ENCODE data around the gene SKI.

The SKI gene

DNA sequence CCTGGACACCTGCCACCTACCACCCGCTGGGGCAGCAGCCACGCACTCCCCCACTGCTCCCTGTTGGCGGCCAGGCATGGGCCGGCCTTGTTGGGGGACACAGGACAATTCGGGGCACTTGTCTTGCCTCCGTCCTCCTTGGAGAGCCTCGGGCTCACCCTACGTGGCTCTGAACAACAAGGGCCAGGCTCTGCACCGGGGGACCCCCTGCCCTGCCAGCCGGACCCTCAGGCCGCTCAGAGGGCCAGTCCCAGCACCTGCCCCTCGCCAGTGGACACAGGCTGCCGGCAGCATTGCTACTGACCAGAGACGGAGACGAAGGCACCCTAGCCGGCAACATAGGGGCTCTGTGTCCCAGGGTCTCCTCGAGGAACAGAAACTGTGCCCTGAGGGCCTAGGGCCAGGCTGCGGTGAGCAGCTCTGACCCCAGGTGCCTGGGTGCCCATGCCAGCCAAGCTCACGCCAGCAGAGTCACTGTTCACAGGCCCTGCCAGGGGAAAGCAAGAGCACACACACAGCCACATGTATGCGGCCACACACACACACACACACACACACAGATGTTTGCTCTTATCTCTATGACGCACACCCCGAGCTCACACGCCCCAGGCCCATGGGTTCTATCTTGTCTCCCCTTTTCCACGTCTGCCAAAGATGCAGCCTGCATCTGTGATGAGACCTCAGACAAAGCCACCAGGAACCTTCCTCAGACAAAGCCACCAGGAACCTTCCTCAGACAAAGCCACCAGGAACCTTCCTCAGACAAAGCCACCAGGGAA, 117.4 kb downstream of the SKI start:
- DNase-seq, result no peak

DNA sequence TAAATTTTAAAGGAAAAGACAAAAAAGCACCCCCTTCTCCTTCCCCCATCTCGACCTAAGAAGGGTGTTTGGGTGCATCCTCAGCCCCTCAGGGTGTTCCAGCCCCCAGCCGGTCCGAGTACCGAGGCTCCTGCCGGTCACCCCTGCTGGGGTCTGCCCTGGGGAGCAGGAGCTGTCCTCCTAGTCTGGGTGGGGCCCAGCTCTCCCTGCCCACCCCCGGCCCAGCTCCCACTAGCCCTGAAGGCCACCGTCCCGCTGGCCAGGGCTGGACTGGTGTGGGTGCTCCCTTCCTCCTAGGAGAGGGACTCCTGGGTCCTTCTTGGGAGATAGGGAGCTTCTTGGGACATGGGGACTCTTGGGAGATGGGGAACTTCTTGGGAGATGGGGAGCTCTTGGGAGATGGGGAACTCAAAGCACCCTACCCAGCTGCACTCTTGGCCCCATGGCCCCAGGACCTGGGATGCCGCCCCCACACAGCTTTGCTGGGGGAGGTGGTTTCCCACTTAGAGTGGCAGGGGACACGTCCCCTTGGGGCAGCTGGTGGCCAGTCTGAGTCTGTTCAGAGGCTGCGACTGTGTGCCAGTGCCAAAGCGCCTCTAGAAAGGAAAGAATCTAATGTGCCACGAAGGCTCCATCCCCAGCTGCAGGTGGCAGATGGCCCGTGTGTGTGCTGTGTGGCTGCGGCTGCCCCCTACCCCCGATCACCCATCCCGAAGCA, 118.7 kb downstream of the SKI start:
- no peak for DNase-seq

DNA sequence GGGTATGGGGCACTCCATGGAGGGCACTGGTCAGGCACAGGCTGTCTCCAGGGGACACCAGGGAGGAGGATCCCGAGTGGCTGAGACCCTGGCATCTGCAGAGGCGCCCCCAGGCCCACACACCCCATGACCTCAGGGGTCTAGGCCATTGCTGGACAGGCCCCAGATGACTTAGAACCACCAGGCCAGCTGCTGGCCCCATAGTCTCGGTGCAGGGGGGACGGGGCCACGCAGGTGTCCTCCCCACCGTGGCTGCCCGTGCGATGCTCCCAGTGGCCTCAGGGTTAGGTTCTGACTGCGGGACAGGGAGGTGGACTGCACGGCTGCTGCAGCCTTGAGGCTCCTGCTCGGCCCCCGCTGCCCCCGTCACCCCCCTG, 119.3 kb downstream of the SKI start:
- no peak for DNase-seq

DNA sequence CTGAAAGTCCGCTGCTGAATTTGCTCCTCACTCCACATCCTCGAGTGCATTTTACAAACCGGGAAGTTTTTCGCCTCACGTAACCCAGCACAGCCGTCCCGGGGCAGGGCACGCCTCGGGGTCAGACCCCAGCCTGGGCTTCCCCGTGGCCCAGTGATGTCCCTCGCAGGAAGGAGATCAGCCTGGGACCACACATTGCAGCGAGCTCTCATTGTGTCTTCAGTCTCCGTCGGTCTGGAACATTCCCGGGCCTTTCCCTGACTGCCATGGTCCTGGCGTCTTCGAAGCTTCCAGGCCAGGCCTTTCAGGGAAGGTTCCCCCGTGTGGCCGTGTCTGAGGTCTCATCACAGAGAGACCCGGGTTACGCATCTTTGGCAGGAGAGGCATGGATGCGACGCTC, 119.8 kb downstream of the SKI start:
- no peak for DNase-seq

DNA sequence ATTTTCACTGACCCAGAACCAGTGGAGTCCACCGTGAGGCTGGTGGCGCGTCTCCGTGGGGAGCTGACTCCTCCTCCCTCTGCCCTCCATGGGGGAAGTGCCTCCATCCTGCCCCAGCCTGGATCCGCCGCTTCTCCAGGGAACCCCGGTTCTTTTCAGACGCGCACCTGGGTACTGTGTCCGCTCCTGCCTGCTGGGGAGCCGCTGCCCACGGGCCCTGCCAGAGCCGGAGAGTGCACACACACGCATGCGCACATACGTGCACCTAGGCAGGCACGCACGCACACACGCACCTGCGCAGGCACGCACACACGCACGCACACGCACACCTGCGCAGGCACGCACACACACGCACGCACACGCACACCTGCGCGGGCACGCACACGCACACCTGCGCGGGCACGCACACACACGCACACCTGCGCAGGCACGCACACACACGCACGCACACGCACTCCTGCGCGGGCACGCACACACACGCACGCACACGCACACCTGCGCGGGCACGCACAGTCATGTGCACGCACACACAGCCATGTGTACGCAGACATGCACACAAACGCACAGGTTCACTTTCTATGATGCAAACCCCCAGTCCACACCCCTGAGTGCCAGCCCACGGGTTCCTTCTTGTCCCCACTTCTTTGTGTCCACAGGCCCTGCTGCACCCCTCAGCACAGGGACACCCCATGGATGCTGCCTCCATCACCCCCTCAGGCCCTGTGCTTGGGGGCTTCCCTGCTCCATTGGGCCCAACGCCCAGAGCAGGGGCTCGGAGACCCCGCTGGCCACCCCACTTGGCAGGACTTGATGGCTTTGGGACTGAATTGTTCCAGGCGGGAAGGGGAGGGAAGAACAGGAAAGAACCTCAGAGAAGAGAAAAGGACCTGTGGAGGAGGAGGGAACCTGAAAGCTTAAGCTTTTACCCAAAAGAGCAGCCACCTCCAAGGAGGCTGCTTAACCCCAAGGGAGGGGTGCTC, 120.5 kb downstream of the SKI start:
- no peak for DNase-seq

DNA sequence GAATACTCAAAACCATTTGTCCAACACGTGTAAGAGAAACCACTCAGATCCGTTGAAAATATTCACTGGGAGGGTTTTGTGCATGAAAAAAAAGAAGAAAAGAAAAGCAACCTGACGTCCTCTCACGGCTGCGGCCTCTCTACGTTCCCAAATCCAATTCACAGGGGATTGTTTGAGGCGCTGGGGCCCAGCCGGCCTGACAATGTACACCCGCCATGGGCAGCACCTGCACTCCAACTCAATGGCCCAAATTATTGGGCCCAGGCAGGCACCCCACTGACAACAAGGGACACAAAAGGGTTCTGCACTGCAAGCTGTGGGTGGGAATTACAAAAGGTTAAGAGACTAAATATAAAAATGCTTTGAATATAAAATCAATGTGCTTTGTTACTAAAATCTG, 121.7 kb downstream of the SKI start:
- DNase-seq, result no peak

DNA sequence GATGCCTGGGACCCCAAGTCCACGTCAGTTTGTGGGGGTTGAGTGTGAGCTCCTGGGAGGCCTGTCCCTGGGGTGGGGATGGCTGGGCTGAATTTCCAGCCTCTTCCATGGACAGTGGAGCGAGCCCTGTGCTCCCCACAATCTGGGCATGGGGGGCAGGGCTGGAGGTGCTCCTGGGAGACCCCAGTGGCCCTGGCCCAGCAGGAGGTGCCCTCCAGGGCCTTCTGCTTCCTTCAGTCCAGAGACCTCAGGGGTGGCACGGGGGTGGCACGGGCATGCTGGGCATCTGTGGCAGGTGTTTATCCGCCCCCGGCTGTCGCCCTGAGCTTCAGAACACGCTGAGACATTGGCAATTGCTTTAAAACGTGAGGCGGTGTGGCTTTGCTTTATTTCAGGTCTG, 122.4 kb downstream of the SKI start:
- DNase-seq, result no peak

DNA sequence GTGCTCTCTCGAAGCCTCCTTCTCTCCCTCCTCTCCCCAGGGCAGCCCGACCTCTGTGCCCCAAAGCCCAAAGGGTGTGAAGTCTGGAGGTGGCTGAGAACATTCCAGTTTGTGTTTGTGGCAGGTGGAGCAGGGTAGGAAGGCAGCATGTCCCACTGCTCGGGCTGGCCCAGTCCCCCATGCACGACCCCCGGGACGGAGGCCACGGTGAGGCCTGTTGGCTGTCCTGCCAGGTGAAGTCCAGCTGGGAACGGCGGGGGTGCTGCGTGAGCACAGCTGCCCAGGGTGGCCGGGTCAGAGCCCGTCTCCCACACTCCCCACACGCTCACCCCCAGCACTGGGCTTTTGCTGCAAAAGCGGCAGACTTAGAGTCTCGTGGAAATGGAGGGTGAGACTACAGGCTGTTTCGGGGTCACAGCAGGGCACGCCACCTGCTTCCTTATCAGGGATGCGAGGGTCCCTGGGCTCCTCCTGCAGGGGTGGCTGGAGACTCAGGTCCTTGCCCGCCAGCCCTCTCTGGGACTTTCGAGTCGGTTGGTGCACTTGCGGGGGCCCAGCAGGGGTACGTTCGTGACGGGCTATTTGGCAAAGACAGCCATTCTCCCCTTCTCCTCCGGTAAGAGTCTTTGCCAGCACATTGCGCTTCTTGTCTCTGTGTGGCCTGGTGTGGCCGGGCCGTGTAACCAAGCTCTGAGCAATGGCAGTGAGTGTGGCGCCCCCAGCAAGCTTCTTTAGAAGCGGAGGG, 123.0 kb downstream of the SKI start:
- no peak for DNase-seq

DNA sequence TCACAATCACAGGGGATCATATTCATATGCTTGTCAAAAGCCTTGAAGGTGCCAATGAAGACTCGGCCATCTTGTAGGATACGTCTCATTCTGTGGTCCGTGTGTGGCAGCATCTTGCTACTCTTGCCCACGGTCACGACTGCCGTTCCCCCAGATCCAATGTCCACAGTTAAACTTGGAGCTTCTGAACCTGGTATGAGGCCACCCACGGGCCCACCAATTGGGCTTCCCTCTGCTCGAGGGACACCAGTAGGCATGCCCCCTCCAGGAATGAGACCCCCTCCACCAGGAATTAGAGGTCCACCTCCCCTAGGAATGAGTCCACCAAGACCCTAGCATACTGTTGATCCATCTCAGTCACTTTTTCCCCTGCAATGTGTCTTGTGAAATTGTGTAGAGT, 123.6 kb downstream of the SKI start:
- DNase-seq, result no peak

DNA sequence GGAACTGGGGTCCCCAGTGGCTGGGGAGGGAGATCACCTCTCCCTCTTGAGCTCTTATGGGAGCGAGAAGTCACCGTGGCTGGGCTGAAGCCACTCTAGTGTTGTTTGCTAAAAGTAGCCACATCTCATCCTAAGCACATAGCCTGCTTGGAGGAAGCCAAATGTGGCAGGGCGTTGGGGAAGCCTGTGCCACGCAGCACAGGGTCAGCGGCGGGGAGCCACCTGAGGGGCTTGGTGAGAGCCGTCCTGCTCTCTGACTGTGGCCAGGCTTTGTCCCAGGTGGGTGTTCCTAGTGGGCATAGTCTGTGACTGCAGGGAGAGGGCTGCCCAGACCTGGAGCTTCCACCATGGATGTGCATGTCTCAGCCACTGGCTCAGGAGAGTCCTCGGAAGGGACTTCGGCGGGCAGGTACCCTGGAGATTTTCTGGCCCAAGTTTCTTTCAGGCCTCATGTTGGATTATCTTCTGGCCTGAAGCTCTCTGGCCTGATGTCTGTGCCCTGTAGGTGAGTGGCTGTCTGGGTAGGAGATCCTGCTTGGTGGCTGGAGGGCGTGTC, 124.3 kb downstream of the SKI start:
- DNase-seq, result no peak

DNA sequence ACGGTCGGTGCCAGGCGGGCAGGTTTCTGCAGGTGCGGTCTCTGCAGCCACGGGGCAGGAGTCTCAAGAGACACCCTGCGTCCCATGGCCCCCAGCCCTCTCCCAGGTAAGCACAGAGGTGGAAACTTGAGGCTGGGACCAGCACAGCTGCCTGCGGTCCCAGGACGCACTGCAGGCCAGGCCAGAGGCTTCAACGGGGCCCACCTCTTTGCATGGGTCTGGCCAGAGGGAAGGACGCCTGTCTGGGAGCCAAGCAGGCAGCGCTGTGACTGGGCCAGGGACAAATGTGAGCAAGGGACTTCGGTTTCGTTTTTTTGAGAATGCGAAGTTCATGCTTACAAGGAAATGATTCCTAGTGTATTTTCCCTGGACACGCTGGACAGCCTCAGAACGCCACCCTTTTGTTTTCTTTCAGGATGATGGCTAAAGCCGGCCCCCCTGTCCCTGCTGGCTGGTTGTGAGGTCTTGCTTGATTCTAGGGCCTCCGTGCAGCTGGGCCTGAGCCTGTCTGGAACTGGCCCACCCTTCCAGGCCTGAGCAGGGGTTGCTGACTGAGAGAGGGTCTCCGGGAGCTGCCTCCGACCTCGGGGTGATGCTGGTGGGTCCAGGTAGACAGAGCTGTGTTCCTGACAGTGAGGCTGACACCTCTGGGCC, 124.9 kb downstream of the SKI start:
- no peak for DNase-seq

DNA sequence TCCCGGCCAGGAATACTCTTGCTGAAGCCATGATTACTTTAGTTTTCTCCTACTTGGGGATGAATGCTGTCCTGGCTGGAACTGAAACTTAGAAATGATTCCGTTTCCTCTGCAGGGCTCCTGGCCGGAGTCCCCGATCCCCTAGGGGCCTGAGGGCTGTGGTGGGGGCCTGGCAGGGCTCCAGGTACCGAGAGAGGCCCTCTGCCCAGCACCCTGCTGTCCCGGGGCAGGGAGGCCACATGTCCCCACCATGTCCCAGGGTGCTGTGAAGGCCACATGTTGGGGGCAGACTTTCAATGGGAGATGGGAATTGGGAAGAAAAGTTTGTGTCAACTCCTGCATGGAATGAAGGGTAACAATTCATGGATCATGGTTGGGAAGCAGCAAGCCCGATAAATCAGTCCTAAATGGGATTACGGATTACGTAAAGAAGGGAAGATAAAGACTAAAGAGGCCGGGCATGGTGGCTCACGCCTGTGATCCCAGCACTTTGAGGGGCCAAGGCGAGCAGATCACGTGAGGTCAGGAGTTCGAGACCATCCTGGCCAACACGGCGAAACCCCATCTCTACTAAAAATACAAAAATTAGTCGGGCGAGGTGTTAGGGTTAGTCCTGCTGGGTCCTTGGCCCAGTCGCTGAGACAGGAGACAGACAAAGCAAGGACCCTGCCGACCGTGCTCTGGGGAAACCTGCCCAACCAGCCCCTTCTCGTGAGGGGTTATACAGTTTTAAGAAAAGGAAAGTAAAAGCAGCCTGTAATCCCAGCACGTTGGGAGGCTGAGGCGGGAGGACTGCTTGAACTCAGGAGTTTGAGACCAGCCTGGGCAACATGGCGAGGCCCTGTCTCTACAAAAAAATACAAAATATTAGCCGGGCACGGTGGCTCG, 125.7 kb downstream of the SKI start:
- DNase-seq, result no peak

DNA sequence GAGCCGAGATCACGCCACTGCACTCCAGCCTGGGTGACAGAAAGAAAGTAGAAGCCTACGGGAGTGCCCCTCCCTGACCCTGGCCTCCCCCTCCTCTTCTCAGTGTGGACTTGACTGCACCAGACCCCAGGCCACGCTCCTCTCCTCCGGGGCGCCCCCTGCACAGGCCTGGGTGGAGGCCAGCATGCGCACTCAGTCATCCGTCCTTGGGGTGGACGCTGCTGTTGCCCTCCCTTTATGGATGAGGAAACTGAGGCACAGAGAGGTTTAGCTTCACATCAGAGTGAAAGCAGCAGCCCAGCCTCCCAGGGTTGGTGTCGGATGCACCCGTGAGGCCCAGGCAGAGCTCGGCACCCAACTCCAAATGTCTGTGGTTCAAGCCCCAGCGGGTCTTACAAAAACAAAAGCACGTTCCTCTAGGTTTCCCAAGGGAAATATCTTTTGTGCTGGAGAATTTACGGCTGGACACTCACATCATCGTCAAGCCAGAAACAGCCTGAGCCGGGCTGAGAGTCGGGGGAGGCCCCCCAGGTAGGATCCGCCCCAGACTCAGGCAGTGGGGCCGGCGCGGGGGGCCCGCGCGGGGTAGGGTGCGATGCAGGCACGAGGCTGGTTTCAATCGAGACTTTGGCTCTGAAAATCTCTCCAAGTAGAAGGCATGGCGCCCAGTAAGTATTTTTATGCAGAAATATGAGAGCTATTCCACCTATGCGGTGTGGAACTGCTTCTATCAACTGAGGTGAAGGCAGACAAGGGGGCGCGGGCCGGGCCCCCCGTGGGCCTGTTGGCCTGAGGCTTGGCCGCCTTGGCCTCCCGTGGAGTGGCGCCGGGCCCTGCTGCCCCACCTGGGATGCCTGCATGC, 126.6 kb downstream of the SKI start:
- no peak for DNase-seq

DNA sequence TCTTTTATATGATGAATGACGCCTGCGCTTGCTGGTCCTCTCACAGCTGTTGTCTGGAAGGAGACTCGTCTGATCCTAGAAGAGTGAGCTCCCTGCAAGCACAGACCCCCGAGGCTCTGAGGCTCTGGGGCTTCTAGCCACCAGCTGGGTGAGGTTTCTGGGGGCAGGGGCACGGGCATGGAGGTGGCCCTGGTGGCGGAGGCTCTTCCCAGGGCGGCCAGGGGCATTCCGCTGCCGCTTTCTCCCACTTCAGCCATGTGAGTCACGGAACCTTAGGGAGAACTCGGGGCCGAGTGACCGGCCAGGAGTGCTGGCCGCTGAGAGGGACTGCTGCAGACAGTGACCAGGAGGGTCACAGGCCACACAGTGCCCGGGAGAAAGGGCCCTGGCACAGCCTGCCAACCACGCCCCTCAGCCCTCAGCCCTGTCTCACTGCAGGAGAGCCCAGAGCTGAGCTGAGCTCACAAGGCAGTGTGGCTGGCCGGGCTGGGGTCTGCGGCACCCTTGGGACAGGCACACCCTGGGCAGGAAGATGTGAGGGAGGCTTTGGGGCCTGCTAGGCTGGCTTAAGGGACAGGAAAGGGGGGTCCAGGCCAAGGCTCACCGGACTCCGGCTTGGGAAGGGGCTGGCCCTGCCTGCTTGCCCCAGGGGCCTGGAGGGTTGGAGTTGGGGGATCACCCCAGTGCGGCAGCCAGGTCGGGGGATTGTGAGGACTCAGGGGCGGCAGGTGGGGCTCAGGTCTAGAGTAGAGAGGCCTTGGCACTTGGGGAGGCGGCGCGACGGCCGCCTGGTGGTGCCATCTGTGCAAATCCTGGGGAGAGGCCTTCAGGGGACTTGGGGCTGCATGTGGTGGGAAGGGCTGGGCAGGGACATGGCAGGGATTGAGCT, 127.5 kb downstream of the SKI start:
- no peak for DNase-seq

DNA sequence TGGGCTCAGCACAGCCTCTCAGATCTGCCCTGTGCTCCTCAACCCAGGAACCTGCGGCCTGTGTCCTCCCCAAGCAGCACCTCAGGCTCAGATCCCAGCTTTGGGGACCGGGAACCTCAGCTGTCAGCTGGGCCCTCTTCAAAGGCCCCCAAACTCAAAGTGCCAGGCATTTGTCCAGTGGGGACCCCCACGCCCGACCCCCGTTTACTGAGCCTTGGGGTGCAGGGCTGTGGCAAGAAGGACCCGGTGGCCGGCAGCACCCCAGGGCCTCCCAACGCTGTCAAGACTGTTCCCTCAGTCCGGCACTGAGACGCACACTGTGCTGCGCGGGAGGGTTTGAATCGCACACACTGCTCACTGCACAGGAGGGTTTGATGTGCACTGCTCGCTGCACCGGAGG, 128.3 kb downstream of the SKI start:
- no peak for DNase-seq

DNA sequence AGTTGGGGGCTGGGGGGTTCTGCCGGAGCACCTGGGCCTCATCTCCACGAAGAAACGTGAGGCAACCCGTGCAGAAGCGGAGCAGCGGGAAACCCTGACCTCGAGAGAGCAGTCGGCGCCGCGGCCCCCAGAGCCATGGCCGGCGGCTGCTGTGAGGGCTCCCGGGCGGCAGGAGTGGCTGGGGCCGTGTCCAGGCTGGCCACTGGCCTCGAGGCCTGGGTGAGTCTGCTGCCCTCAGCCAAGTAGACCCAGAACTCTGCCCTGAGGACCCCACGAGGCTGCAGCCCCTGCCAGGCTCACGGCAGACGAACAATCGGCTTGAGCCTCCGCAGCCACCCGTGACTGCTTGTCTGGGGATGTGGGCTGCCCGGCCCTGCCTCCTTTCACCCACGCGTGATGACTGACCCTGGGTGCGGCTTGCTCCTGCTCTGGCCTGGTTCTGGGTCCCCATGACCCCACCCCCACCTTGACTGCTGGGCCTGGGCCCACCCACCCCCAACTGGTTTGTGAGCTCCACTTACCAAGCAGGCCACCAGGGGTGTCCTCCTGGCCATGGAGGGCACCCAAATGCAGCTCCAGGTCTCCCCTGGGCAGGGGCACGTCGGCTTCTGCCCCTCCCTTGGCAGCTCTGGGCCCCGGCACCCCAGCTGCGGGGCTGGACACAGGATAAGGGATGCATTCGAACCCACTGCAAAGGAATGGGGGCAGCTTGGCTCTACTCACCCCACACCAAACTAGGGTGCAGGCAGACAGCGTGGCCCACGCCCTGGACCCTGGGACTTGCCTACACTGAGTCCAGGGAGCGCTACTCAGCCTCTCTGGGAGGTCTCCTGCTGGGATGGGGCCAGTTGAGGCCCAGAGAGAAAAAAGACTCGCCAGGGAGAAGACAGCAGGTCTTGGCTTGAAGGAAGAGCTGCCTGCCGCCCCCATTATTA, 129.1 kb downstream of the SKI start:
- DNase-seq, result no peak

DNA sequence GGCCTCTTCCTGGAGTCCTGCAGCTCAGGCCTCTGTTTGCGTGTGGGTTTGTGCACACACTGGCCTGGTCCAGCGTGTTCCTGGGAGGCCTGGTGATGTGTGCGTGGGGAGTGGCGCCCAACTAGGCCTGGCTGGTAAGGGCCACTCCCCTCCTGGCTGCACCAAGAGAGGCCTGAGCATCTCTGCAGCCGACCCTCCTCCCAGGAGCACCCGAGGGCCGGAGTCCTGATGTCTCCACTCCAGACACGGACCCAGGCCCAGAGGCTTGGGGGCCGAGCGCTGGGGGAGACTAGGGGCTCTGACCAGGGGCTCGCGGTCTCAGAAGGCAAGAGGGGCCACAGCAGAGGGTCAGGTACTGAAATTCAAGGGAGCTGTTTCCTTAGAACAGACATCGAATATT, 130.0 kb downstream of the SKI start:
- DNase-seq, result no peak
